Superior temporal gyrus (tissue), 1 donor: ENCODE measurements around the gene CHCHD4.
"Not testable (repeated sequence)": the region's sequence is repeated elsewhere in the genome, so short reads cannot be mapped to it uniquely, and the experiment has no call there.

Experiments used
- DNase-seq: peaks from one replicate; pipeline ENCODE4 v3.0.0-alpha.2; 2016; ENCODE audit errors: extremely low spot score

The CHCHD4 gene

DNA sequence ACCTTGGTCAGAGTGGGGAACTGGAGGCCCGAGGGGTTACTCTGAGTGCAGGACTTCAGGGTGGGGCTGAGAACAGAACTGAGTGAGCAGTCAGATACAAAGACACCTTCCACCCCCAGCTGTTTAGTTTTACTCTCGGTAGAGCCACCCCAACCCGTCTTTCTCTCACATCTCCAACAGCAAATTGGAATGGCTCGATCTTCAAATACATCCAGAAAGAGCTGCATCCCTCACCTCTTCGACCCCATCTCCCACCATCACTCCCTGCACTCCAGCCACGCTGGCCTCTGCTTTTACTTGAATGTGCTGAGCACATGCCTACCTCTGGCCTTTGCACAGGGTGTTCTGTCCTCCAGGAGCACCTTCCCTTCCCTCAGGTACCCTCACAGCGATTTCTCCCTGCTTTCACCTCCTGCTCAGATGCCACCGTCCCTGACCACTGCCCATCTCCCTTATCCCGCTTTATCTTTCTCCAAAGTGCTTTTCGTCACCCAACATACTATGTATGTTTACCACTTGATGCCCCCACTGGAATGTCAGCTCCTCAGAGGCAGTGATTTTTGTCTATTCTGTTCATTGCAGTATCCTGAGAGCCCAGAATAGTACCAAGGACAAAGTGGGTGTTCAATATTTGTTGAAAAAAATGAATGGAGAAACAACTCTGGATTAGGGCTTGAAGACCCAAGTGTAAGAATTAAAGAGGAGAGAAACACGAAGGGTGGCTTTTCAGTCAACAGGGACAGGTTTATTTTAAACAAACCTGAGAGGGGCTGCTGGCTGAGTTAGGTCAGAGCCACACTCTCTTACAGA is 4.4 kb downstream of the CHCHD4 start:
- DNase-seq = no peak

- no peak for DNase-seq
These were observed 5.0 kb downstream of the CHCHD4 start for GRCh38 chr3:14119651-14120050.

DNA sequence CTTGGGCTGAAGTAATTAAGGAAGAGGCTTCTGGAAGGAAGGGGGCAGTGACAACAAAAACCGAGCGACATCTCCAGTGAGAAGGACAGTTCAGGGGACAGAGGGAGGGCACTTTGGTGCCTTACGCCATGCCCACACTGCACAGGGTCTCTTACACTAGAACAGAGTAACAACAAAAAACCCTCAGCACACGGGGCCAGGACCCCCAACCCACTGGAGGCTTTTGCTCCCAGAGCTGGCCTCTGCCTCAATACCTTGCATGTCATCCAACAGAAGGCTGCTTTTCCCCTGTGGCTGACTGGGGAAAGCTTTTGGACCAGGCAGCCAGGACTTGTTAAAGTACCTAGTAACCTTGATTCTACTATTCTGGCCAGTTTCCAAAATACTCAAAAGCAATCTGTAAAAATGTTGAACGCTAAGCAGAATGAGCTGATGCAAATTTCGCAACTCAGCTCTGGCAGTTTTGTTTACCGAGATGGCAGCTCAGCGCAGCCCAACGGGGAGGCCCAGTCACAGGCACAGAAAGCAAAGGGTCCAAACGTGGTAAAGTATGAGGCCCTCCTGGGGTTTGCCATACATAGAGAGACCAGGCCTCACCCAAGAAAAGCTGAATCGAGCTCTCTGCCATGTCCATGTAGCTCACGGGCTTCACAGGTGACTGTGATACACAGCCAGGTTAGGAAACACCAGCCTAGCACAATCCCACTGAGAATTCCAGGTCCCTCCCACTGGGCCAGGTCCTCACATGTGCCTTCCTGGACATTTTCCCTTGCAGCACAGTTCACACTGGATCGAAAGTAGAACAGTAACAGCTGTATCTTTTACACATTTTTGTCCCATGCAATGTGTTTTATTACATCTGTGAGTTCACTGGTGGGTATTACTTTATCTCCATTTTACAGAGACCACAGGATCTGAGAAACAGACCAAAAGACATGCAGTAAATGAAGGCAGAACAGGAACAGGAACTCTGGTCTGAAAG is 6.0 kb downstream of the CHCHD4 start:
- no peak for DNase-seq

- DNase-seq = no peak
These were observed 6.9 kb downstream of the CHCHD4 start for GRCh38 chr3:14117468-14118399.

DNA sequence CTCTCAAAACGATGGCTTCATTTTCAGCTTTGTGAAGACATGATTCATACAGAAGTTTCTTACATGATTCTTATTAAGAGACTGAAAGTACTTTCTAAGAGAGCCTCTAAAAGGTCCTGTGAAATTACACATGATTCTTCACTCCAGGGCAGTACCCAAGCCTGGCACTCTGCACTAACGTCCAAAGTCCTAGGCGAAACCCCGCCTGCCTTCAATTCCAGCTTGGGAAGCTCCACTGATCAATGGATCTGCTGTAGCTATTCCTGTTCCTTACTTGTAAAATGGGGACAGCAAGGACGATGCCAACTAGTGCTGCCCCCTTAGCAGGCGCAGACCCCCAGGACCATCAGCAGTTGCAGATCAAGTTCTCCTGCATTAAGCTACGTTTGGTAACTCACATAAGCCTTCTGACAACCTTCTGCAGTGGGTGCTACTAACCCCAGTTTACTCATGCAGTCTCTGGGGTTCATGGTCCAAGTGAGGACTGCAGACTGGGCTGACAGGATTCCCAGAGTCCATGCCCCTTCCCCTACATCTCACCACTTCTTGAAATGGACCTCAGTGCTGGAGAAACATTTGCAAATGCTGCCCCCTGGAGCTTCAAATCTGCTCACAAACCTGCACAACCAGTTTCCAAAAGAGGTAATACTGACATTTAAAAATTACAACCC is 10.6 kb downstream of the CHCHD4 start:
- DNase-seq = no peak

- no peak for DNase-seq
These were observed 14.0 kb downstream of the CHCHD4 start for GRCh38 chr3:14110699-14111098.

DNA sequence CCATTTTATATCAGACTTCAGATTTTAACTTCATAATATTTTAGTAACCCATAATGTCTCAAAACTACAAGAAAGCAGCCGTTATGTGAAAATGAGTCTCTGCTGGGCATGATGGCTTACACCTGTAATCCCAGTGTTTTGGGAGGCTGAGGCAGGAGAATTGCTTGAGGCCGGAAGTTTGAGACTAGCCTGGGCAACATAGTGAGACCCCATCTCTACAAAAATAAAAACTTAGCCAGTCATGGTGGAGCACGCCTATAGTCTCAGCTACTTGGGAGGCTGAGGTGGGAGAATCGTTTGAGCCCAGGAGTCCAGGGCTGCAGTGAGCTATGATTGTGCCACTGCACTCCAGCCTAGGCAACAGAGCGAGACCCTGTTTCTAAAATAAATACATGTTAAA is 14.8 kb downstream of the CHCHD4 start:
- not testable (repeated sequence) for DNase-seq

DNA sequence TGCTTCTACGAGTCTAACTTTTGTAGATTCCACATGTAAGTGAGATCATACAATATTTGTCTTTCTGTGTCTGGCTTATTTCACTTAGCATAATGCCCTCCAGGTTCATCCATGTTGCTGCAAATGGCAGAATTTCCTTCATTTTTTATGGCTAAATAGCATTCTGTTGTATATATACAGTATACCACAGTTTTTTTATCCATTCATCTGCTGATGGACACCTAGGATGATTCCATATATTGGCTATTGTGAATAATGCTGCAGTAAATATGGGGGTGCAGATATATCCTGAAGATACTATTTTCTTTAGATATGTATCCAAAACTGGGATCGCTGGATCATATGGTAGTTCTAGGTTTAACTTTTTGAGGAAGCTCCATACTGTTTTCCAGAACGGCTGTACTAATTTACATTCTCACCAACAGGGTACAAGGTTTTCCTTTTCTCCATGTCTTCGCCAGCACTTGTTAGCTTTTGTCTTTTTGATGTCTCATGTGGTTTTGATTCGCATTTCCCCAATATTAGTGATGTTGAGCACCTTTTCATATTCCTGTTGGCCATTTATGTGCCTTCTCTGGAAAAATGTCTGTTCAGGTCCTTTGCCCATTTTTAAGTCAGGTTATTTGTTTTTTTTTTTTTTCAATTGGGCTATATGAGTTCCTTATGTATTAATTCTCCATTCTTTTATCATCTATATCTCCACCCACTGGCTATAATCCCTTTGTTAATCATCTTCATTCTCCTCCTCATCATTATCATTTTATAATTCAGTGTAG is 26.9 kb downstream of the CHCHD4 start:
- DNase-seq = no peak

DNA sequence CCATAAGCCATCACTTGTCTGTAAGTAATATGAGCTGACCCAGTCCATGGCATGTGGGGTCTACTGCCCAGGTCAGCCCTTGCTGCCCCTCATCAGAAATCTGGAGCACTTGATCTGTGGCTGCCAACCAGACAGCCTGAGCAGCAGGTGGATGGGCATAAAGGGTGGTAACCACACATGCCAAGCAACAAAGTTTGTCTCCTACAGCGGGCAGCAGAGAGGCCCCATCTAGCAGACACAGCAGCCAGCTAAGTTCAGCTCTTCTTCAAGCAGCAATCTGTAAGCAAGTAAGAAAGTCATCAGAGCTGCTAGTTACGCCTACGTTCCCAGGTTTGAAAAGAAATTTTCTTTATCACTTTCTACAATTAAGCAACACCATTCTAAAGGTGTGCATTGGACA is 27.9 kb downstream of the CHCHD4 start:
- DNase-seq = no peak

GRCh38 chr3:14093831-14094230 is 30.8 kb downstream of the CHCHD4 start:
- DNase-seq = no peak

GRCh38 chr3:14092464-14092863 is 32.2 kb downstream of the CHCHD4 start:
- DNase-seq = no peak

DNA sequence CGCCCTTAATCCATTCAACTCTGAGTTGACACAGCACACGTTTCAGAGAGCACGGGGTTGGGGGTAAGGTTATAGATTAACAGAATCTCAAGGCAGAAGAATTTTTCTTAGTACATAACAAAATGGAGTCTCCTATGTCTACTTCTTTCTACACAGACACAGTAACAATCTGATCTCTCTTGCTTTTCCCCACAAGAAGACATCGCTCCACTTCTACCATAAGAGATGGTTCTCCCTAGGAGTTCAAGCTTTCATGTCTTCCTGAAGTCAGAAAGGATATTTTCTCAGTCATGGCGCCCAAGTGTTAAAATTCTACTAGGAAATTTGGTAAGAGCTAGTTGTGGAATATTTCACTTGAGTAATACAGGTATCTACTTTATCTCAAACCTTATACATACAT is 32.7 kb downstream of the CHCHD4 start:
- not testable (repeated sequence) for DNase-seq

DNA sequence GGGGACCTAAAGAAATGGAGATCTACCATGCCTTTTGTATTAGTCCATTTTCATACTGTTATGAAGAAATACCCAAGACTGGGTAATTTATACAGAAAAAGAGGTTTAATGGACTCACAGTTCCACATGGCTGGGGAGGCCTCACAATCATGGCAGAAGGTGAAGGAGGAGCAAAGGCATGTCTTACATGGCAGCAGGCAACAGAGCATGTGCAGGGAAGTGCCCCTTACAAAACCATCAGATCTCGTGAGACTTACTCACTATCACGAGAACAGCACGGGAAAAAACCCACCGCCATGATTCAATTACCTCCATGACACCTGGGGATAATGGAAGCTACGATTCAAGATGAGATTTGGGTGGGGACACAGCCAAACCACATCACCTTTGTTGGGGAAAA is 37.2 kb downstream of the CHCHD4 start:
- not testable (repeated sequence) for DNase-seq

GRCh38 chr3:14082108-14082657 is 42.5 kb downstream of the CHCHD4 start:
- no peak for DNase-seq

GRCh38 chr3:14077310-14077709 is 47.4 kb downstream of the CHCHD4 start:
- DNase-seq = no peak

DNA sequence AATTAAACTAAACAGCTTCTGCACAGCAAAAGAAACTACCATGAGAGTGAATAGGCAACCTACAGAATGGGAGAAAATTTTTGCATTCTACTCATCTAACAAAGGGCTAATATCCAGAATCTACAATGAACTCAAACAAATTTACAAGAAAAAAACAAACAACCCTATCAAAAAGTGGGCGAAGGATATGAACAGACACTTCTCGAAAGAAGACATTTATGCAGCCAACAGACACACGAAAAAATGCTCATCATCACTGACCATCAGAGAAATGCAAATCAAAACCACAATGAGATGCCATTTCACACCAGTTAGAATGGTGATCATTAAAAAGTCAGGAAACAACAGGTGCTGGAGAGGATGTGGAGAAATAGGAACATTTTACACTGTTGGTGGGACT is 49.4 kb downstream of the CHCHD4 start:
- not testable (repeated sequence) for DNase-seq

GRCh38 chr3:14064910-14065309 is 59.8 kb downstream of the CHCHD4 start:
- no peak for DNase-seq

GRCh38 chr3:14063152-14063551 is 61.5 kb downstream of the CHCHD4 start:
- no peak for DNase-seq
